Neural cell (in vitro differentiated cells): ENCODE data around the gene GPR82. TPM values are rescaled to one million over a fixed set of nuclear protein-coding genes. Genes with fewer than 3 reads are reported as not detected.

Experiments used
- H2AFZ ChIP-seq: fragments of 200-600, 300-800 bp; sonication (generic), shearing (Covaris generic); 2 replicates; pipeline ENCODE4 v1.6.0; 2014; ENCODE audit warnings: low read depth, mild to moderate bottlenecking, antibody characterized with exemption, low read length, moderate library complexity
- H3F3A ChIP-seq: fragments of 200-600 bp; shearing (Covaris generic); 2 replicates; pipeline ENCODE4 v1.6.1; 2016; ENCODE audit warnings: mild to moderate bottlenecking, moderate library complexity, mixed read lengths, antibody characterized with exemption, low read length; ENCODE audit not compliant: insufficient read depth, poor library complexity, severe bottlenecking
- H3K27ac ChIP-seq: fragments of 200-600, 300-800 bp; sonication (generic), shearing (Covaris generic); 2 replicates; pipeline ENCODE4 v1.5.1; 2014; ENCODE audit warnings: mild to moderate bottlenecking, low read length, moderate library complexity
- H3K27me3 ChIP-seq: fragments of 300-800, 200-600 bp; sonication (generic), shearing (Covaris generic); 2 replicates; pipeline ENCODE4 v1.6.0; 2014; ENCODE audit warnings: mild to moderate bottlenecking, low read depth, low read length, moderate library complexity; ENCODE audit not compliant: insufficient read depth
- H3K36me3 ChIP-seq: fragments of 300-800, 200-600 bp; sonication (generic), shearing (Covaris generic); 2 replicates; pipeline ENCODE4 v1.5.1; 2014; ENCODE audit warnings: mild to moderate bottlenecking, antibody characterized with exemption, low read length, moderate library complexity; ENCODE audit not compliant: insufficient read depth
- H3K4me2 ChIP-seq: fragments of 300-800, 200-600 bp; sonication (generic), shearing (Covaris generic); 2 replicates; pipeline ENCODE4 v1.6.0; 2014; ENCODE audit warnings: mild to moderate bottlenecking, low read length
- H3K4me3 ChIP-seq: fragments of 300-800, 200-600 bp; sonication (generic), shearing (Covaris generic); 2 replicates; pipeline ENCODE4 v1.5.1; 2014; ENCODE audit warnings: mild to moderate bottlenecking, low read length, moderate library complexity
- H3K79me2 ChIP-seq: fragments of 200-600 bp; shearing (Covaris generic); replicated peaks from 2 replicates; pipeline ENCODE4 v1.6.0; 2014; ENCODE audit warnings: mild to moderate bottlenecking, low read length, moderate library complexity; ENCODE audit not compliant: insufficient read depth
- H3K9ac ChIP-seq: fragments of 300-800, 200-600 bp; sonication (generic), shearing (Covaris generic); 2 replicates; pipeline ENCODE4 v1.6.1; 2016; ENCODE audit warnings: mild to moderate bottlenecking, low read length, mixed read lengths
- H3K9me2 ChIP-seq: fragments of 200-600 bp; shearing (Covaris generic); 2 replicates; pipeline ENCODE4 v1.6.1; 2016; ENCODE audit warnings: mild to moderate bottlenecking, low read length, mixed read lengths; ENCODE audit not compliant: insufficient read depth
- H3K9me3 ChIP-seq: fragments of 200-600, 300-800 bp; sonication (generic), shearing (Covaris generic); 2 replicates; pipeline ENCODE4 v1.6.1; 2016; ENCODE audit warnings: mild to moderate bottlenecking, mixed run types, low read length, moderate library complexity, mixed read lengths
- H4K20me1 ChIP-seq: fragments of 200-600 bp; shearing (Covaris generic); 2 replicates; pipeline ENCODE4 v1.6.1; 2016; ENCODE audit warnings: mild to moderate bottlenecking, mixed run types; ENCODE audit not compliant: insufficient read depth
- EP300 ChIP-seq: fragments of 450-650 bp; conservative IDR thresholded peaks from 2 replicates; pipeline ENCODE4 v1.6.1; 2014; ENCODE audit warnings: antibody characterized with exemption, mild to moderate bottlenecking, moderate library complexity; ENCODE audit not compliant: poor library complexity, severe bottlenecking
- EZH2 ChIP-seq: fragments of 200-600, 300-800 bp; shearing (Covaris generic), sonication (generic); IDR thresholded peaks from 2 replicates; pipeline ENCODE4 v1.6.1; 2014; ENCODE audit warnings: antibody characterized with exemption, low read length, borderline replicate concordance, mild to moderate bottlenecking; ENCODE audit not compliant: insufficient read depth, poor library complexity, severe bottlenecking
- MXI1 ChIP-seq: fragments of 450-650 bp; conservative IDR thresholded peaks from 2 replicates; pipeline ENCODE4 v1.6.1; 2014; ENCODE audit warnings: antibody characterized with exemption, mild to moderate bottlenecking; ENCODE audit not compliant: poor library complexity, severe bottlenecking
- POLR2AphosphoS5 ChIP-seq: IDR thresholded peaks from 2 replicates; pipeline ENCODE4 v1.6.1; 2012
- RAD21 ChIP-seq: fragments of 450-650 bp; conservative IDR thresholded peaks from 2 replicates; pipeline ENCODE4 v1.6.1; 2014; ENCODE audit warnings: antibody characterized with exemption, mild to moderate bottlenecking, moderate library complexity
- SMC3 ChIP-seq: fragments of 450-650 bp; conservative IDR thresholded peaks from 2 replicates; pipeline ENCODE4 v1.6.1; 2014; ENCODE audit warnings: antibody characterized with exemption, mild to moderate bottlenecking, moderate library complexity; ENCODE audit not compliant: poor library complexity
- TAF1 ChIP-seq: IDR thresholded peaks from 2 replicates; pipeline ENCODE4 v1.6.1; 2012; ENCODE audit warnings: low read depth
- polyA plus RNA-seq: library from polyadenylated mRNA; depleted of rRNA; stranded (reverse); fragments of >200 nt; gene quantifications from 2 replicates; pipeline ENCODE4 v1.2.3, GENCODE V29; 2014
- TF ChIP-seq, protein P1 (sequence below): fragments of 450-650 bp; IDR thresholded peaks from 2 replicates; pipeline ENCODE4 v1.5.1; 2014; ENCODE audit warnings: antibody characterized with exemption, mild to moderate bottlenecking, moderate library complexity; ENCODE audit not compliant: poor library complexity, severe bottlenecking
- TF ChIP-seq, protein P2 (sequence below): IDR thresholded peaks from 2 replicates; pipeline ENCODE4 v1.6.1; 2012; ENCODE audit warnings: borderline replicate concordance

Gene GPR82
- polyA plus RNA-seq, 1 donor from 2014 or later: not detected

DNA sequence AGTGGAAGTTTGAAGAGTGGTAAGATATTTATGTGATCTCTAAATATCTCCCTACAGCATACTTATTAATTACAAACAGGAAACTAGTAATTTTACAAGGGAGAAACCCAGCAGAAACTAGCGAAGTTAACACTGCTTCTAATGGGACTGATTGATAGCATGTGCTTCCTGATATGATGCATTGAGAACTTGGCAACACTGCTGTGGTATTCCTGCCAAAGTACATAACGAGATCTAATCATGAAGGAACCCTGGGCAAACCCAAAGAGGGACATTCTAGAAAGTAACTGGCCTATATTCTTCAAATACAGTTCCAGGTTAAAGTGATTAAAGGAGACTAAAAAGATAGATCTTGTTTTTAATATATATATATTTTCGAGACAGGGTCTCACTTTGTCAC, 39.8 kb upstream of the GPR82 start:
- Histone ChIP-seq H4K20me1 (no peaks in the 10 kb centered on the region), H3K27me3 (no peaks in the 10 kb centered on the region), H3F3A (no peaks in the 10 kb centered on the region), H3K9ac (no peak overlapping the region), H2AFZ (no peak overlapping the region), H3K9me2 (no peaks in the 10 kb centered on the region), H3K27ac (no peak overlapping the region), H3K4me2 (no peak overlapping the region), H3K79me2 (no peaks in the 10 kb centered on the region), H3K9me3 (no peaks in the 10 kb centered on the region), H3K36me3 (no peaks in the 10 kb centered on the region), H3K4me3 (no peak overlapping the region)
- no peak for TF ChIP-seq TAF1
- TF ChIP-seq MXI1: no peak
- TF ChIP-seq EZH2: no peak
- TF ChIP-seq POLR2AphosphoS5: no peak
- TF ChIP-seq, protein P1, sequence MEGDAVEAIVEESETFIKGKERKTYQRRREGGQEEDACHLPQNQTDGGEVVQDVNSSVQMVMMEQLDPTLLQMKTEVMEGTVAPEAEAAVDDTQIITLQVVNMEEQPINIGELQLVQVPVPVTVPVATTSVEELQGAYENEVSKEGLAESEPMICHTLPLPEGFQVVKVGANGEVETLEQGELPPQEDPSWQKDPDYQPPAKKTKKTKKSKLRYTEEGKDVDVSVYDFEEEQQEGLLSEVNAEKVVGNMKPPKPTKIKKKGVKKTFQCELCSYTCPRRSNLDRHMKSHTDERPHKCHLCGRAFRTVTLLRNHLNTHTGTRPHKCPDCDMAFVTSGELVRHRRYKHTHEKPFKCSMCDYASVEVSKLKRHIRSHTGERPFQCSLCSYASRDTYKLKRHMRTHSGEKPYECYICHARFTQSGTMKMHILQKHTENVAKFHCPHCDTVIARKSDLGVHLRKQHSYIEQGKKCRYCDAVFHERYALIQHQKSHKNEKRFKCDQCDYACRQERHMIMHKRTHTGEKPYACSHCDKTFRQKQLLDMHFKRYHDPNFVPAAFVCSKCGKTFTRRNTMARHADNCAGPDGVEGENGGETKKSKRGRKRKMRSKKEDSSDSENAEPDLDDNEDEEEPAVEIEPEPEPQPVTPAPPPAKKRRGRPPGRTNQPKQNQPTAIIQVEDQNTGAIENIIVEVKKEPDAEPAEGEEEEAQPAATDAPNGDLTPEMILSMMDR: no peak

DNA sequence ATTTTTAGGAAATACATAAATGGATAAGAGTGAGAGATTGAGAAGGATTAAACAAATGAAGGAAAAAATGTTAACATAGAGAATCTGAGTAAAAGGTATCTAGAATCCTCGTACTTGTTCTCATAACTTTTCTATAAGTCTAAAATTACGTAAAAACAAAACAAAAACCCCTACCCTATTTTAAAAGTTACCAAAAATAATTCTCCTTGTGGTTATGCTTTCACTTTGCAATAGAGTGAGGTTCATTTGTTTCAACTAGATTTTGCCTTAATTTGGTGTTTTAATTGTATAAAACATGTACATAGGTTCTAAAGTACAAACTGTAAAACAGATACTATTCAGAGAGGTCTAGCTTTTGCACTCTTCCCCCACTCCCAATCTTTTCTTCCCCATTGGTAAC, 39.0 kb upstream of the GPR82 start:
- no peaks in the 10 kb centered on the region for H4K20me1 ChIP-seq
- H3K9me3 ChIP-seq: no peaks in the 10 kb centered on the region
- no peaks in the 10 kb centered on the region for H3K36me3 ChIP-seq
- no peak overlapping the region for H2AFZ ChIP-seq
- TF ChIP-seq MXI1 (no peak), POLR2AphosphoS5 (no peak), TAF1 (no peak), EP300 (no peak), RAD21 (no peak), EZH2 (no peak), SMC3 (no peak)
- TF ChIP-seq, protein P2, sequence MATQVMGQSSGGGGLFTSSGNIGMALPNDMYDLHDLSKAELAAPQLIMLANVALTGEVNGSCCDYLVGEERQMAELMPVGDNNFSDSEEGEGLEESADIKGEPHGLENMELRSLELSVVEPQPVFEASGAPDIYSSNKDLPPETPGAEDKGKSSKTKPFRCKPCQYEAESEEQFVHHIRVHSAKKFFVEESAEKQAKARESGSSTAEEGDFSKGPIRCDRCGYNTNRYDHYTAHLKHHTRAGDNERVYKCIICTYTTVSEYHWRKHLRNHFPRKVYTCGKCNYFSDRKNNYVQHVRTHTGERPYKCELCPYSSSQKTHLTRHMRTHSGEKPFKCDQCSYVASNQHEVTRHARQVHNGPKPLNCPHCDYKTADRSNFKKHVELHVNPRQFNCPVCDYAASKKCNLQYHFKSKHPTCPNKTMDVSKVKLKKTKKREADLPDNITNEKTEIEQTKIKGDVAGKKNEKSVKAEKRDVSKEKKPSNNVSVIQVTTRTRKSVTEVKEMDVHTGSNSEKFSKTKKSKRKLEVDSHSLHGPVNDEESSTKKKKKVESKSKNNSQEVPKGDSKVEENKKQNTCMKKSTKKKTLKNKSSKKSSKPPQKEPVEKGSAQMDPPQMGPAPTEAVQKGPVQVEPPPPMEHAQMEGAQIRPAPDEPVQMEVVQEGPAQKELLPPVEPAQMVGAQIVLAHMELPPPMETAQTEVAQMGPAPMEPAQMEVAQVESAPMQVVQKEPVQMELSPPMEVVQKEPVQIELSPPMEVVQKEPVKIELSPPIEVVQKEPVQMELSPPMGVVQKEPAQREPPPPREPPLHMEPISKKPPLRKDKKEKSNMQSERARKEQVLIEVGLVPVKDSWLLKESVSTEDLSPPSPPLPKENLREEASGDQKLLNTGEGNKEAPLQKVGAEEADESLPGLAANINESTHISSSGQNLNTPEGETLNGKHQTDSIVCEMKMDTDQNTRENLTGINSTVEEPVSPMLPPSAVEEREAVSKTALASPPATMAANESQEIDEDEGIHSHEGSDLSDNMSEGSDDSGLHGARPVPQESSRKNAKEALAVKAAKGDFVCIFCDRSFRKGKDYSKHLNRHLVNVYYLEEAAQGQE: no peak
- TF ChIP-seq, protein P1: no peak
- H3F3A ChIP-seq: no peaks in the 10 kb centered on the region
- H3K79me2 ChIP-seq: no peaks in the 10 kb centered on the region
- H3K9me2 ChIP-seq: no peaks in the 10 kb centered on the region
- H3K9ac ChIP-seq: no peak overlapping the region
- H3K4me3 ChIP-seq: no peak overlapping the region
- no peak overlapping the region for H3K4me2 ChIP-seq
- no peaks in the 10 kb centered on the region for H3K27me3 ChIP-seq
- H3K27ac ChIP-seq: no peak overlapping the region
